GM21360 (cell line): ENCODE results near the gene PFDN4.
"Not testable (repeated sequence)": the region's sequence is repeated elsewhere in the genome, so short reads cannot be mapped to it uniquely, and the experiment has no call there.

Source experiments
- ATAC-seq: cut with Tn5 transposase; IDR thresholded peaks from one replicate; pipeline ENCODE4 v1.9.1; 2021; ENCODE audit warnings: mild to moderate bottlenecking, moderate library complexity; ENCODE audit not compliant: unreplicated experiment

The PFDN4 gene

GRCh38 chr20:54223285-54223684 lies 15.4 kb downstream of the PFDN4 start:
- ATAC-seq, result no peak

DNA sequence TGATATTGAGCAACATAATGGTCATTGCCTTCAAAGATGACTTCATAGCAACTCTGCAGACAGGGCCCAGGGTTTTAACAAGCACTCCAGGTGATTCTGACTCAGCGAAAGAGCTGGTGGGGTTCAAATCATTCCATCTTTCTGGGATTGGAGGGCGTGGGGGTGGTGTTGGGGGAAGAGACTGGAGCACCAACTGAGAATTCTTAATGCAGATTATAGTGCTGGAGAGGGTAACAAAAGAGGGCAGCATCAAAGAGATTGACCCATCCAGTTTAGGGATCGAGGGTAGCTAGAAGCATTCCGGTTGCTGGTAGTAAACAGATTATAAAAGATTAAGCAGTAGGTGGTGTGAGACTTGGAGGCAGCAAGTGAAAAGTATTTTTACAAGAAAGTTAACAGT lies 15.9 kb downstream of the PFDN4 start:
- no peak for ATAC-seq

- not testable (repeated sequence) for ATAC-seq
Measured at GRCh38 chr20:54224642-54225041, 16.8 kb downstream of the PFDN4 start.

DNA sequence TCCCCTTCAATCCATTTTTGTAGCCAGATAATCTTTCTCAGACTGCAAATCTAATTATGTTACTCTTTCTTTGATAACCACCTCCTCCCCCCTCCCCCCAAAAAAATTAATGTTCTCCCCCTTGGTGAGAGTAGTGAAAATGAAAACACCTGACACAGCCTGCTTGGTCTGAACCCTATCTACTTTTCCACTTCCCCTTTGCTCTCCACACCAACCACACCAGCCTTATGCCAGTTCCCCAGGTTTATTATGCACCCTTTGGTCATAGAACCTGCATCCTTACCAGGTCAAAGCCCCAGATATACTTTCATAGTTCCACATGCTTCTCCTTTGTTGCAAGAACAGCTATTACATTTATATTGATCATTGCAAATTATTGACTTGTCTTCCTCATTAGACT lies 19.4 kb downstream of the PFDN4 start:
- ATAC-seq, result peak; percentile 76

GRCh38 chr20:54227751-54228150 lies 19.9 kb downstream of the PFDN4 start:
- no peak for ATAC-seq

DNA sequence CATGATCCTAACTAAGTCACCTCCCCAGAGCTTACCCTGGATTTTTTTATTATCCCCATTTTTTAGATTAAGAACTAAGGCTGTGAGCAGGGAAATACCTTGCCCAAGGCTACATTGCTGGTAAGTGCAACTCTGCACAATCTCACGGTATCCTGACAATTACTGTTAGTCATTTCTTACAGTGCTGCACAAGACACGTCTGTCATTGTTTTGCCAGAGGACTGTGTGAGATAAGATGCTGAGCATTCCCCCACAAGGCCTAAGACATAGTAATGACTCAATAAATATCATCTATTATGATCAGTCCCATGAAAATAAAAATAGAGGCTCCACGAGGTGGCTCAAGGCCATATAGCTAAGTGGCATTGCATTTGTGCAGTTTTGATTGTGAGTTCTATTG lies 21.0 kb downstream of the PFDN4 start:
- ATAC-seq, result no peak

DNA sequence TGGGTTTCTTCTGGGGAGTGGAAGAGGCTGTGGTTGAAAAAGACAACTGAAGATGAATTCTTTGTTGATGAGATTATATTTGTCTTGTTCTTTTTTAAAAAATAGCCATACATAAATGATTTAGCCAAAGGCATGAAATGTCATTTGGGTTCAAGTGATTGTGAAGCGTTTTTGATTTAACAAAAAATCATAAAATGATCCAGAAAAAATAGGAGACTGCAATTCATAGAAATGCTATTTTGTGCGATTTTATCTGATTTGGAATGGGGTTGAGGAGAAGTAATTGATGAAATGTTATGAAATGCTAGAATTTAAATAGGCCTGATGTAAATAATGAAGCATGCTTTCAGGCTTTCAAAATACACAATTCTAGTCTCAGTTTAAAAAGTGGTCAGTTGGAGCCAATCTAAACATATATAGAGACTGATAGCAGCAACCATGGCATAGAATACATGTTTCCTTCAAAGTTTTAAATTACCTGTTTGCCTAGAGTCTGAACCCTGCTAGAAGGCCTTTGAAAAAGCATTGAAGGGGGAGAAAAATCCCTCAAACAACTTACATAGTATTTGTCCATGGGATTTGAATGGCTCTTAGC lies 21.8 kb downstream of the PFDN4 start:
- no peak for ATAC-seq

DNA sequence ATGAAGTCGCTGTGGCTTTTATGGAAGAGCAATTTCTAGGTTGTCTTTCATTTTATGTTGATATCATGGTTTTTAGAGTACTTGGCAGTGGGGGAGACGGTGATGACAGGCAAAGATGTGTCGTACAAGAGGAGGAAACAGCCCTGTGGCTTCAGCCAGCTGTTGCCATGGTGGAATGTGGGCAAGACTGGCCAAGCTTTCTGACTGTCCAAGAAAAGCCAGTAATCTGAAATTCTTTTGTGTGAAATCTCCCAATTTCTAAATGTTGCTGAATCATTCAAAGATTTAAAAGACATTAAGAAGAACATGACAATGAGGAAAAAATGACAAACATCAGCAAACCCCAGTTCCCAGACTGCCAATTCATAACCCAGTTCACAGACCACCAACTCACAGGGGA lies 23.1 kb downstream of the PFDN4 start:
- ATAC-seq, result no peak

DNA sequence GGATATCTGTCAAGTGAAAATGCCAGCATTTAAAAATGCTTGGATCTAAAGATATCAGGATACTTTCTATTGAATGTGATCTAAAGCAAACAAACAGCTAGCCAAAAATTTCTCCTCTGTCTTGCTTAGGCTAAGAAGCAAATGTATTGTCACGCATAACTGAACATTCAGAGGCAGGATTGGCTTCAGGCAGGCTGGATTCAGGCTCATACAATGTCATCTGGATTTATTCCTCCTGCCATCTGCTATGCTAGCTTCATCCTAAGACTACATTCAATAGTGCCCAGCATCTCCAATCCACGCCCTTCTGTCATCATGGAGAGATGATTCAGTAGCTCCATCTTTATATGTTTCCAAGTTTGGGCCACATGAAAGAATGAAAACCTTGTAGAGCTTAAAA lies 27.1 kb downstream of the PFDN4 start:
- no peak for ATAC-seq

- ATAC-seq, result no peak
Measured at GRCh38 chr20:54237116-54237943, 29.4 kb downstream of the PFDN4 start.

GRCh38 chr20:54244113-54244512 lies 36.2 kb downstream of the PFDN4 start:
- no peak for ATAC-seq

DNA sequence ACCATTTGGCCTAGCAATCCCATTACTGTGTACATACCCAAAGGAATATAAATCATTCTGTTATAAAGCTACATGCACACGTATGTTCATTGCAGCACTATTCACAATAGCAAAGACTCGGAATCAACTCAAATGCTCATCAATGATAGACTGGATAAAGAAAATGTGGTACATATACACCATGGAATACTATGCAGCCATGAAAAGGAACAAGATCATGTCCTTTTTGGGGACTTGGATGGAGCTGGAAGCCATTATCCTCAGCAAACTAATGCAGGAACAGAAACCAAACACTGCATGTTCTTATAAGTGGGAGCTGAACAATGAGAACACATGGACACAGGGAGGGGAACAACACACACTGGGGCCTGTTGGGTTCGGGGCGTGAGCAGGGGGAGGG lies 40.8 kb downstream of the PFDN4 start:
- ATAC-seq, result not testable (repeated sequence)

GRCh38 chr20:54250691-54251090 lies 42.8 kb downstream of the PFDN4 start:
- ATAC-seq, result no peak

GRCh38 chr20:54251096-54251495 lies 43.2 kb downstream of the PFDN4 start:
- ATAC-seq, result no peak

DNA sequence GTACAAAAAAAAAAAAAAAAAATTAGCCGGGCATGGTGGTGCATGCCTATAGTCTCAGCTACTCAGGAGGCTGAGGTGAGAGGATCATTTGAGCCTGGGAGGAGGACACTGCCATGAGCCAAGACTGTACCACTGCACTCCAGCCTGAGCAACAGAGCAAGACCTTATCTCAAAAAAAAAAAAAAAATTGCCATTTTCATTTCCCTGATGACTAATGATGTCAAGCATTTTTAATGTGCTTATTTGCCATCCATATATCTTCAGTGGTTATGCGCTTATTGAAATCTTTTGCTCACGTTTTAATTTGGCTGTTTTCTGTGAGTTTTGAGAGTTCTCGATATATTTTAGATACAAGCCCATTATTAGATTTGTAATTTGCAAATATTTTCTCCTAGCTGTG lies 46.7 kb downstream of the PFDN4 start:
- ATAC-seq, result no peak

DNA sequence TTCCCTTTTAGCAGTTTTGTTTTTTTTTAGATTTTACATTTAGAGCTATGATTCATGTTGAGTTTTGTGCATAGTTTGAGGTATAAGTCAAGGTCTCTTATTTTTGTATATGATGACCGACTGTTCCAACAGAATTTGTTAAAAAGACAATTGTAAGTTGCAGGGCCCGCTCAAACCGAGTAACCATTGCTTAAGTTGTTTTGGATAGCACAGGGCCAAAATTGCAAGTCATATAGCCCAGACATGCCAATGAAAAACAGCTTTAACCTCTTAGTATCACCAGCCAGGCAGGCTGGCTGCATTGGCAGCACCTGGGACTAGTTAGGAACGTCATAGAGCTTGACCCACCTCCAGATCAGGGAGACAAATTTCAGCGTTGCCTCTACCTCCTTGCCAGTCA lies 47.3 kb downstream of the PFDN4 start:
- ATAC-seq, result no peak

GRCh38 chr20:54256202-54256601 lies 48.3 kb downstream of the PFDN4 start:
- no peak for ATAC-seq

GRCh38 chr20:54257071-54257816 lies 49.4 kb downstream of the PFDN4 start:
- no peak for ATAC-seq

DNA sequence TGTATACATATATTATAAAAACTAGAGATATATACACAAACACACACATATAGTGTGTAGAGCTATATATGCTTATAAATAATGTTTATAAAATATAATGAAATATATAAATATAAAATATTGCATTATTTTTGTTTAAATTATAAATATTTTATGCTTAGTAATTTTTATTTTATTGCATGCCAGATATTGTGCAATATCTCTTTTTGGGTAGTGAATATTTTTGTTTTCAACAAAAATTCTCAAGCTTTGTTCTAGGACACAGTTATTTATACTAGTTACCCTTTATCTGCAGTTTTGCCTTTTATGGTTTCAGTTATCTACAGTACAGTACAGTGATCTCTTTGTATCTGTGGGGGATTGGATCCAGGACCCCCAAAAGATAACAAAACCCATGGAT lies 52.2 kb downstream of the PFDN4 start:
- no peak for ATAC-seq

DNA sequence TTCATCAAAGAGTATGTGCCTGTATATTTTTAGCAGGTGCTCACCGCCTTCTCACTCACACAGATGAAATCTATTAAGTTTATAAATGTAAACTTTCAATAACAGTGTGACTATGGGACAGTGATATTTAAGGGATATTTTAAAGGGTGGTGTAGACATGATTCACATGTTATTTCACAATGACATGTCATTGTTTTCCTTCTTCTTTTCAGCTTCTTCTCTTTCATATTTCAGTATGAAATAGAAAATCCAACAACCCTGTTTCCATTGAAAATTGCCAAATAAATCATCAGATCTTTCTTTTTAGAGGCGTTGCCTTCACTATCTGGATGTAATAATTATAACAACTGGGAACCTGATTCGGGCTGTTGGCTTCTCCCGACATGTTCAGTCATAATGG lies 54.8 kb downstream of the PFDN4 start:
- no peak for ATAC-seq

DNA sequence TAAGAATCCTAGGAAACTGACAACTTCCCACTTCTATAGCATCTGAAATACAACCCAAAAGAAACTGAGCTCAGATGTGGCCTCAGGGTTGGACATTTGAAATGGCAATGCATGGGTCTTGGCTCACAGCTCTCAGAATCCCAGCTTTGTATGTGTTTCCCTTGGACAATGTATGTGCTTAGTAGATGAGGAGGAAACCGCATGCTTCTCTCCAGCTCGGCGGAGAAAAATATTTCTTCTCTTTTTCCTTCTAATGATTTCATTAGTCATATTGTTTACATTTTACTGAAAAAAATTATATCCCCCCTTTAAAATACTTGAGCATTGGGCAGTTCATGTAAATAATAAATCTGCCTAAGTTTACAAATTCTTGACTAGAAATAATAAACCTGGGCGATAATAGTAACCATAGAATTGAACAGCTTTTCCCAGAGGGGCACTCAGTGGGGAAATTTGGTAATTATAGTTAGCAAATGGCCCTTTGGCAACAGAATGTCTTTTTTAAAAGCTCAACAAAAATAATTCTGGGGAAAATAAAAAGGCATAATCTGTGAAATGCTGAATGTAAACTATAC lies 55.3 kb downstream of the PFDN4 start:
- no peak for ATAC-seq

DNA sequence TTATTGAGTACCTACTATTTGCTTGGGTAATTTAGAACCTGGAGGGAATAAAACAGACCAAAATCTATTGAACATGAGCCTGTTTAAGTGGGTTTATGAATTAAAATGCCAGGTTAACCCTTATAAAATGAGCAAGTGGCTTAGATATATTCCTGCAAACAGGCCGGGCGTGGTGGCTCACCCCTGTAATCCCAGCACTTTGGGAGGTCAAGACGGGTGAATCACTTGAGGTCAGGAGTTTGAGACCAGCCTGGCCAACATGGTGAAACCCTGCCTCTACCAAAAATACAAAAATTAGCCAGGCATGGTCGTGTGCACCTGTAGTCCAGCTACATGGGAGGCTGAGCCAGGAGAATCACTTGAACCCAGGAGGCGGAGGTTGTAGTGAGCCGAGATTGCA lies 57.9 kb downstream of the PFDN4 start:
- ATAC-seq, result not testable (repeated sequence)
